PC-9 (cell line): ENCODE data around the gene GCC2. TPM values are rescaled to one million over a fixed set of nuclear protein-coding genes. Genes with fewer than 3 reads are reported as not detected.

Experiments used
- BruUV-seq: library from RNA; stranded (reverse); fragments of 400-500 nt; replicated peaks from 2 replicates; lab custom pipeline; 2021; lab: Mats Ljungman, UMichigan
- CTCF ChIA-PET: fragments of 300-600 bp; sonication (Branson Sonifier 250); formaldehyde crosslinking; loops from one replicate; lab custom pipeline; 2022; ENCODE audit warnings: antibody characterized with exemption; lab: Charles Lee
- POLR2A ChIA-PET: fragments of 300-600 bp; sonication (Branson Sonifier 250); formaldehyde crosslinking; loops from one replicate; lab custom pipeline; 2022; ENCODE audit warnings: antibody characterized with exemption; ENCODE audit not compliant: unreplicated experiment; lab: Charles Lee
- DNase-seq, 2 experiments: peaks; one replicate each; pipeline versions ENCODE4 v3.0.0 to v3.0.0-alpha.2; 2015 to 2022; ENCODE audit warnings: mixed read lengths in 1 of 2
- H2AFZ ChIP-seq: fragments of 200-600 bp; sonication (generic); 2 replicates; pipeline ENCODE4 v1.8.1; 2017; ENCODE audit warnings: antibody characterized with exemption
- H3F3A ChIP-seq: fragments of 200-600 bp; sonication (generic); 2 replicates; pipeline ENCODE4 v1.8.1; 2017; ENCODE audit warnings: antibody characterized with exemption, mild to moderate bottlenecking, low read depth; ENCODE audit not compliant: insufficient read depth
- H3K27ac ChIP-seq: fragments of 200-600 bp; sonication (generic); 2 replicates; pipeline ENCODE4 v1.6.1; 2016; ENCODE audit warnings: mixed run types
- H3K27me3 ChIP-seq: fragments of 200-600 bp; sonication (generic); 2 replicates; pipeline ENCODE4 v1.6.1; 2016; ENCODE audit warnings: low read depth, mixed run types; ENCODE audit not compliant: insufficient read depth
- H3K36me3 ChIP-seq: fragments of 200-600 bp; sonication (generic); 2 replicates; pipeline ENCODE4 v1.6.1; 2016; ENCODE audit warnings: low read depth, mixed run types
- H3K4me1 ChIP-seq: fragments of 200-600 bp; sonication (generic); replicated peaks from 2 replicates; pipeline ENCODE4 v1.6.1; 2016; ENCODE audit warnings: mixed run types; ENCODE audit not compliant: insufficient read depth
- H3K4me2 ChIP-seq: fragments of 200-600 bp; sonication (generic); 2 replicates; pipeline ENCODE4 v1.6.1; 2017; ENCODE audit warnings: mixed run types
- H3K4me3 ChIP-seq: fragments of 200-600 bp; sonication (generic); 2 replicates; pipeline ENCODE4 v1.6.1; 2016; ENCODE audit warnings: mixed run types
- H3K79me2 ChIP-seq: fragments of 200-600 bp; sonication (generic); 2 replicates; pipeline ENCODE4 v1.6.1; 2017; ENCODE audit warnings: low read depth, mixed run types
- H3K9me2 ChIP-seq: fragments of 200-600 bp; sonication (generic); 2 replicates; pipeline ENCODE4 v1.8.1; 2017; ENCODE audit warnings: mild to moderate bottlenecking; ENCODE audit not compliant: insufficient read depth
- H3K9me3 ChIP-seq: fragments of 200-600 bp; sonication (generic); 2 replicates; pipeline ENCODE4 v1.8.1; 2016; ENCODE audit warnings: low read depth; ENCODE audit not compliant: insufficient read depth
- H4K20me1 ChIP-seq: fragments of 200-600 bp; sonication (generic); 2 replicates; pipeline ENCODE4 v1.8.1; 2017; ENCODE audit not compliant: insufficient read depth
- CTCF ChIP-seq: fragments of 200-600 bp; sonication (generic); conservative IDR thresholded peaks from 2 replicates; pipeline ENCODE4 v1.6.1; 2017; ENCODE audit warnings: mixed run types, antibody characterized with exemption, mild to moderate bottlenecking, moderate library complexity
- EZH2 ChIP-seq: fragments of 200-600 bp; sonication (generic); IDR thresholded peaks from 2 replicates; pipeline ENCODE4 v1.8.0; 2017; ENCODE audit warnings: antibody characterized with exemption, low read depth
- intact Hi-C: fragments of 100-400 bp; cut with micrococcal nuclease; formaldehyde crosslinking; loops from one replicate; pipeline ENCODE4 v1.10.0; 2022; ENCODE audit not compliant: unreplicated experiment
- total RNA-seq: library from RNA; stranded (reverse); gene quantifications from 2 replicates; pipeline ENCODE4 v1.2.3, GENCODE V29; 2021

Gene GCC2
- total RNA-seq, 1 experiment from 2014 or later = 49.1 TPM

- Histone ChIP-seq H3K4me2 (peak overlapping the region; percentile 91), H3K9me3 (no peaks in the 10 kb centered on the region), H4K20me1 (no peaks in the 10 kb centered on the region), H3K36me3 (peaks cover 6% of the 10 kb centered on the region; the same call in 1 of the 2 replicates), H3F3A (no peaks in the 10 kb centered on the region), H3K4me1 (peaks cover 18% of the 10 kb centered on the region), H3K27me3 (no peaks in the 10 kb centered on the region), H2AFZ (peak overlapping the region; percentile 98), H3K79me2 (peaks cover 19% of the 10 kb centered on the region), H3K9me2 (no peaks in the 10 kb centered on the region), H3K4me3 (peak overlapping the region; percentile 90), H3K27ac (peak overlapping the region; percentile 62)
- TF ChIP-seq EZH2 = no peak
- DNase-seq = no peak
- BruUV-seq = no TSS peak
- CTCF ChIA-PET = no interaction called here
- POLR2A ChIA-PET = interaction anchor here (0.6 to 0.7 kb wide), 2 partner anchors 86 to 317 kb away, joined by 4 read pairs; no protein-coding TSS in a partner anchor
- intact Hi-C loops = loop anchor here (2.0 kb wide), 1 partner anchor 97 kb away; no protein-coding TSS in a partner anchor
These were observed 894 bp upstream of the GCC2 start for GRCh38 chr2:108447947-108448677.

- Histone ChIP-seq H2AFZ (peak overlapping the region; percentile 98), H3K9me2 (no peaks in the 10 kb centered on the region), H4K20me1 (no peaks in the 10 kb centered on the region), H3K4me2 (peak overlapping the region; percentile 91), H3K27ac (peak overlapping the region; percentile 62), H3K9me3 (no peaks in the 10 kb centered on the region), H3K4me1 (peaks cover 18% of the 10 kb centered on the region), H3K4me3 (peak overlapping the region; percentile 90), H3F3A (no peaks in the 10 kb centered on the region), H3K79me2 (peaks cover 19% of the 10 kb centered on the region), H3K36me3 (peaks cover 14% of the 10 kb centered on the region), H3K27me3 (no peaks in the 10 kb centered on the region)
- DNase-seq = peak in 1 of 2 experiments; percentile 17
- CTCF ChIA-PET = no interaction called here
- POLR2A ChIA-PET = interaction anchor here (0.8 kb wide), 1 partner anchor 145 kb away, joined by 4 read pairs; no protein-coding TSS in a partner anchor
- intact Hi-C loops = loop anchor here (2.0 kb wide), 1 partner anchor 99 kb away; no protein-coding TSS in a partner anchor
- no TSS peak for BruUV-seq
- TF ChIP-seq EZH2 = no peak
- TF ChIP-seq CTCF = no peak
These were observed 564 bp downstream of the GCC2 start for GRCh38 chr2:108449410-108450130.

GRCh38 chr2:108450863-108451262 is 1.9 kb downstream of the GCC2 start:
- ChIA-PET POLR2A (interaction anchor here (0.7 kb wide), 1 partner anchor 143 kb away, joined by 5 read pairs; no protein-coding TSS in a partner anchor), CTCF (no interaction called here)
- TF ChIP-seq EZH2 (no peak), CTCF (no peak)
- Histone ChIP-seq H3K79me2 (peaks cover 19% of the 10 kb centered on the region), H2AFZ (no peak overlapping the region), H3K9me3 (no peaks in the 10 kb centered on the region), H3K4me2 (no peak overlapping the region), H3K4me3 (no peak overlapping the region), H3K36me3 (peaks cover 26% of the 10 kb centered on the region), H3K27me3 (no peaks in the 10 kb centered on the region), H3K4me1 (peaks cover 18% of the 10 kb centered on the region), H3F3A (no peaks in the 10 kb centered on the region), H4K20me1 (no peaks in the 10 kb centered on the region), H3K27ac (no peak overlapping the region), H3K9me2 (no peaks in the 10 kb centered on the region)
- DNase-seq = no peak
- intact Hi-C loops = no loop called here
- BruUV-seq = no TSS peak
